GM12891 (cell line): ENCODE measurements around the gene SERPINB12.

ENCODE experiments used
- DNase-seq: peaks from one replicate; pipeline ENCODE4 v3.0.0; 2011; ENCODE audit warnings: low spot score; ENCODE audit not compliant: insufficient read length
- FAIRE-seq: peaks from 2 replicates; lab custom pipeline; 2011; peaks lifted over from hg19 to GRCh38; lab: Jason Lieb, UNC
- PAX5 ChIP-seq: IDR thresholded peaks from 2 replicates; pipeline ENCODE4 v1.6.1; 2011; ENCODE audit warnings: low read length, moderate library complexity, mild to moderate bottlenecking; ENCODE audit not compliant: insufficient read depth, severe bottlenecking
- POLR2A ChIP-seq: IDR thresholded peaks from 2 replicates; pipeline ENCODE4 v1.6.1; 2011; ENCODE audit warnings: low read depth, low read length, control low read depth
- POLR2AphosphoS5 ChIP-seq: IDR thresholded peaks from 2 replicates; pipeline ENCODE4 v1.6.1; 2011; ENCODE audit warnings: low read depth, low read length, control low read depth
- POU2F2 ChIP-seq: IDR thresholded peaks from 2 replicates; pipeline ENCODE4 v1.6.1; 2011; ENCODE audit warnings: low read depth, mild to moderate bottlenecking, control low read depth, low read length, moderate library complexity
- SPI1 ChIP-seq: IDR thresholded peaks from 2 replicates; pipeline ENCODE4 v1.6.1; 2011; ENCODE audit warnings: low read depth, low read length, control low read depth
- TAF1 ChIP-seq: IDR thresholded peaks from 2 replicates; pipeline ENCODE4 v1.6.1; 2011; ENCODE audit warnings: low read depth, low read length, control low read depth

Gene SERPINB12

DNA sequence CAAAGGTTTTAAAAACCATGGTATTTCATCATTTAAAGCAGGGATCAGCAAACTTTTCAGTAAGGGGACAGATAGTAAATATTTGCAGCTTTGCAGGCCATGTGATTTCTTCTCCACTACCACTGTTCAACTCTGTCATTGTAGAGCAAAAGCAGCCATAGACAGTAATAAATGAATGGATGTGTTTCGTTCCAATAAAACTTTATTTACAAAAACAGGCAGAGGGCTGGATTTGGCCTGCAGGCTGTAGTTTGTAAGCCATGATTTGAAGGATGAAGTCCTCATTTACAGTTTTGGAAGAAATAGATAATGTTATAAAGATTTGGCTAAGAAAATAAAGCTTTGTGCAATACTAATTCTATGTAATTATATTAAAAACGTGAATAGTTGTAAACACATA, 1.8 kb downstream of the SERPINB12 start:
- TF ChIP-seq TAF1 (no peak), POLR2A (no peak), POLR2AphosphoS5 (no peak), SPI1 (no peak), POU2F2 (no peak), PAX5 (no peak)
- no peak for DNase-seq
- no peak for FAIRE-seq

- TF ChIP-seq TAF1 (no peak), POLR2A (no peak), PAX5 (no peak), POLR2AphosphoS5 (no peak), SPI1 (no peak), POU2F2 (no peak)
These were observed 2.8 kb downstream of the SERPINB12 start for GRCh38 chr18:63545000-63545399.

DNA sequence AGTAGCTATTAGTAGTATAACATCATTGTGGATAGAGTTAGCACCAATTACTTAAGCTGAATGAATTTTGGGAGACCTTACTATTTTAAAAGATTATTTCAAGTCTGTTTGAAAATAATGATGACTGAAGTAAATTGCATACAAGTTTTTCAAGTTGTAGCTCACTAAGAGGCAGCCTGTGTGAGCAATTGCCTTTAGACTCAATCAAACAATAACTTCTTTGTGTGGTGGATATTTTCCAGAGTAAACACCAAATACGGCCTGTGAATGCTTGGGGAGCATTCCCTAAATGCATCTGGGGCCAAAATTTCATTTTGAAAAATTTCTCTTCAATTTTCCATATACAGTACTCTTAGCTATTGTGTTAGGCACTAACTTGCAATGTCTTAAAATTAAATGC, 7.9 kb downstream of the SERPINB12 start:
- no peak for TF ChIP-seq POU2F2
- TF ChIP-seq SPI1 = no peak
- FAIRE-seq = no peak
- DNase-seq = no peak

More at GRCh38 chr18:63545000-63545399, 2.8 kb downstream of the SERPINB12 start:
- no peak for DNase-seq
- no peak for FAIRE-seq

- FAIRE-seq (no peak), DNase-seq (no peak)
- TF ChIP-seq POLR2AphosphoS5 (no peak), POU2F2 (no peak), SPI1 (no peak), POLR2A (no peak), PAX5 (no peak), TAF1 (no peak)
These were observed 9.6 kb downstream of the SERPINB12 start for GRCh38 chr18:63551769-63552168.

DNA sequence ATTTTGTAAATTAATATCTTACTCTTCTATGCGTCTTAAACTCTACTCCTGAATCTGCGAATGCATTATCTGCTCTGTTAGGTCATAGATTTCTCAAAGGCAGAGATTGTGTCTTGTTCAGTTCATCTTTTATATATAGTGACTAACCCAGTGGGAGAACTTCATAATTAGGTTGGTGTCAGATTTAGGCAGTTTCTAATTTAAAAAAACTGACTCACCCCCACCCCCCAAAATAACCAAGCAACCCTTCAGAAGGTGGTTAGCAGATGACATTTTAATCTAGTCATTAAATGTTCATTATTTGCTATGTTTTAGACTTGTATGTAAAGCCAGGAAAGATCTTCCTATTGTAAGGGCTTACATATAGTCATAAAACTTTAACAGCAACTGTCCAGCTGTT, 10.4 kb downstream of the SERPINB12 start:
- TF ChIP-seq POLR2AphosphoS5 (no peak), SPI1 (no peak), POLR2A (no peak), TAF1 (no peak), PAX5 (no peak), POU2F2 (no peak)
- FAIRE-seq = no peak
- DNase-seq = no peak

DNA sequence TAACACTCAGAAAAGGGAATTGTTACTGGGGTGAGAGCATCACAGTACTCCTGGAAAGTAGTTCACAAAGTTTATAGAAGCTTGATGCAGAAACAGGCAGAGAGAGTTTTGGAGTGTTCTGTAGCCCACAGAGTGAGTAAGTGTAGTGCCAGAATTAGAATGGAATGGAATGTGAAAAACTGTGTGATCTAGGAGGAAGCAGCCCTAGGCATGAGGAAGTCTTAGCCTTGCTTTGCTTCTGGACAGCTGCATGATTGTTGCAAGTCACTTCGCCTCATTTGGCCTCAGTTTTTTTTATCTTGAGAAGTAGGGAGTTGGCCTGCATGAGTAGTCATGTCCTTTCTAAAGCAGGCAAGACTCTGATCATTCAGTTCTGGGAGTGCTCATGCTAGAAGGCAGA, 10.9 kb downstream of the SERPINB12 start:
- TF ChIP-seq PAX5 (no peak), POLR2A (no peak), SPI1 (no peak), POU2F2 (no peak), TAF1 (no peak), POLR2AphosphoS5 (no peak)
- DNase-seq = no peak
- FAIRE-seq = no peak

DNA sequence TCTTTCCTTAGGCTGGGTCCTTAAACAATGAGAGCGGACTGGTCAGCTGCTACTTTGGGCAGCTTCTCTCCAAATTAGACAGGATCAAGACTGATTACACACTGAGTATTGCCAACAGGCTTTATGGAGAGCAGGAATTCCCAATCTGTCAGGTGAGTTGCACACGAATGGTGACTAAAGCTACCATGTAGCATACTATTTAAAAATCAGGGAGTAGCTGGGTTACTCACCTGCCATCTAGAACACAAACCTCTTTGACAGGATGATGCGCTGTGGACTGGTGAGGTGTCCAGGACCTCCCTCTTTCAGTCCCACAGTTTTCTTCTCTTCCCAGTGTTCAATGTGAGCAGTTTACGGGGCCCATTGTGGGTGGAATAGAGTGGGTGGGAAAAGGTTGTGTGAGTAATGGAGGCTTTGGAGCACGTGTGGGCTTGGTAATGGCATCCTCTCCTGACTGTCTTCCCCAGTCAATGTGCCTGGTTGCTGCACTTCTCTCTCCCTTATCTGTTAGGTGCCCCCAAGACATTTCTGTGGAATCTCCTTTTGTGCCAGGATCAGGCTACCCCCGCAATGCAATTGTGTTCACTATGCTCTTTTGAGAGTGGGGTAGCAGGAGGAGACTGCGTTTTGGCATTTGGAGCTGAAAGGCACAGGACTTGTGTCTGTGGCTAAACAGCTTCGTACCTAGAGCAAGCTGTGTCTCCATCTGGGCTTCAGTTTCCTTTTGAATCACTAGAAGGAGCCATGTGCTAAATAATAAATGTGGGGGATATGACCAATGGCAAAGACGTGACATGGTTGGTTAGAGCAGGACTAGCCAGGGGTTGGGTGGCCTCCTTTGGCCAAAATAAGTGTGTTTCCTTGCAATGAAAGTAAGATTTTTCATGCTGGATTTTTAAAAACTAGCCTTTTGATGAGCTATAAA, 17.7 kb downstream of the SERPINB12 start:
- FAIRE-seq (no peak), DNase-seq (no peak)
- no peak for TF ChIP-seq SPI1
- no peak for TF ChIP-seq PAX5
- TF ChIP-seq POLR2A = no peak
- TF ChIP-seq POLR2AphosphoS5 = no peak
- TF ChIP-seq POU2F2 = no peak
- no peak for TF ChIP-seq TAF1

- DNase-seq = no peak
These were observed 20.1 kb downstream of the SERPINB12 start for GRCh38 chr18:63562284-63562683.

GRCh38 chr18:63564021-63564420, 21.9 kb downstream of the SERPINB12 start:
- no peak for FAIRE-seq
- DNase-seq = no peak
- TF ChIP-seq PAX5 = no peak
- TF ChIP-seq TAF1 = no peak
- no peak for TF ChIP-seq SPI1
- no peak for TF ChIP-seq POU2F2
- no peak for TF ChIP-seq POLR2AphosphoS5
- TF ChIP-seq POLR2A = no peak

More at GRCh38 chr18:63562284-63562683, 20.1 kb downstream of the SERPINB12 start:
- TF ChIP-seq SPI1 = peak; percentile 94
- TF ChIP-seq POLR2A = no peak
- peak; percentile 98 for TF ChIP-seq POU2F2
- TF ChIP-seq PAX5 = no peak
- no peak for FAIRE-seq
